OCI-LY1 (cell line): ENCODE data around the gene MAGI2.

Experiments
- CTCF ChIP-seq: fragments of 200-600 bp; sonication (generic), shearing (Covaris generic); IDR thresholded peaks from 2 replicates; pipeline ENCODE4 v1.5.1; 2017; ENCODE audit warnings: mild to moderate bottlenecking, antibody characterized with exemption, low read length, moderate library complexity, mixed read lengths
- EZH2 ChIP-seq: fragments of 200-600 bp; sonication (generic), shearing (Covaris generic); IDR thresholded peaks from 2 replicates; pipeline ENCODE4 v1.8.0; 2017; ENCODE audit warnings: borderline replicate concordance, mixed run types, mild to moderate bottlenecking, antibody characterized with exemption, low read length, moderate library complexity, mixed read lengths

- TF ChIP-seq CTCF (no peak), EZH2 (no peak)
Observed at GRCh38 chr7:78367280-78367773, 1086.1 kb downstream of the MAGI2 start.
